GM12878 (cell line): ENCODE measurements around the gene TPI1.

ENCODE experiments used
- EGR1 ChIP-seq, 2 experiments: IDR thresholded peaks; 1 replicate in 1 of 2; 2 replicates in 1 of 2; pipeline ENCODE4 v1.6.1; 2011 to 2012; ENCODE audit warnings: low read depth in 2 of 2, low read length in 2 of 2, borderline replicate concordance in 1 of 2, mild to moderate bottlenecking in 1 of 2, moderate library complexity in 1 of 2
- MTA2 ChIP-seq: fragments of 450-650 bp; IDR thresholded peaks from 2 replicates; pipeline ENCODE4 v1.6.1; 2016; ENCODE audit warnings: low read depth, mild to moderate bottlenecking, moderate library complexity
- POLR2A ChIP-seq: IDR thresholded peaks from 2 replicates; pipeline ENCODE4 v1.6.1; 2011; ENCODE audit warnings: low read depth, mild to moderate bottlenecking, low read length

DNA sequence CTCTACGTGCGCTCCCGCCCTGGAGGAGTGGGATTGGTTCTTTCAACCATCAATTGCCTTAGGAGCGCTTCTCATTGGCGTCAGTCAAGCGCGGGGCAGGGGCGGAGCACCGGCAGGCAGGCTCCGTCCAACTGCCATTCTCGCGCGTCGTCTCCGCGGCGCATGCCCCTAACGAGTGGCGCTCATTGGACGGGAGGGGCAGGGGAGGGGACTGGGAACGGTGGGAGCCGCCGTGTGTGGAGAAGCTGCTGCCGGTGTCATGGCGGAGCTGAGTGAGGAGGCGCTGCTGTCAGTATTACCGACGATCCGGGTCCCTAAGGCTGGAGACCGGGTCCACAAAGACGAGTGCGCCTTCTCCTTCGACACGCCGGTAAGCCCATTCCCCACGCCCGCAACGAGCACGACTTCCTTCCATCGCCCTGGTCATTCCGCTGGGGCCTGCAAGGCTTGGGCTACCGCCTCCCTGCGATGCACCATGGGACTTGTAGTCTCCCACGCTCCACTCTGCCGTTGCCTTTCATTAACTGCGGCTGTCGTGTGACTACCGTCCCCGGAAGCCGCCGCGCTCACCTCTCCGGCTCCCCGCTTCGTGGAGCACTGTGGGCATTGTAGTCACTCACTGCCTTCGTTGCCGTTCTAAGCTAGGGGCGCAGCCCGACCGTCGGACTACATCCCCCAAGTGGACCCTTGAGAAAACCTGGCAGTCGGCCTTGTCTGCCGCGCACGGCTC is 15.2 kb upstream of the TPI1 start, which contains the start of gene USP5:
- TF ChIP-seq MTA2 (no peak; the same call in 1 of the 2 replicates), POLR2A (peak; percentile 89), EGR1 (IDR thresholded peaks at IDR 0.05; ENCODE audit: borderline replicate concordance in 1 of 2, low read depth in 2 of 2, low read length in 2 of 2) (no peak)
